ENCODE data around the gene ACTRT3.

Gene ACTRT3

DNA sequence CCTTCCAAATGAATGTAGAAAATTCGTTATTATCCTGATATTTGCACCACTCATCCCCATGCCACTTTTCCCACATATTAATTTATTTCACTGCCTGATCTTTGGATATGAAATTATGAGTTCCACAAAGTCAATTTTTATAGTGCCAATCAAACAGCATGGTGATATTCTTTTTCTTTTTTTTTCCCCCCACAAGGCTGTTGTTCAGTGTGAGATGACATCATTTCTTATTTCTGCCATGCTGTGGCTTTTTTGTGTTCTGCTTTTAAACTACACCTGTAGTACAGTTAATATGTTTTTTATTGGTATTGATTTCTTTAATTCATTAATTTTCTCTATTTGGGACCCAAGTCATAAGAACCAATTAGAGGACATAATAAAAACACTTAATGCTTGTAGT lies 18.4 kb upstream of the ACTRT3 start:
- H3K27me3 Mint-ChIP-seq (ENCODE audit: low read depth): no peaks in the 10 kb centered on the region
- no peaks in the 10 kb centered on the region for H3K9me3 Mint-ChIP-seq
- no peak overlapping the region for H3K27ac Mint-ChIP-seq

GRCh38 chr3:169787120-169787519 lies 17.8 kb upstream of the ACTRT3 start:
- Mint-ChIP-seq H3K9me3 (no peaks in the 10 kb centered on the region), H3K27me3 (ENCODE audit: low read depth) (no peaks in the 10 kb centered on the region), H3K4me1 (ENCODE audit: low read depth) (peaks cover 17% of the 10 kb centered on the region), H3K4me3 (no peak overlapping the region), H3K27ac (no peak overlapping the region), H3K36me3 (ENCODE audit: low read depth) (peaks cover 43% of the 10 kb centered on the region)
- no peak for DNase-seq (ENCODE audit: low spot score)

More for the DNA sequence above, 18.4 kb upstream of the ACTRT3 start:
- no peak for DNase-seq (ENCODE audit: low spot score)
- Mint-ChIP-seq H3K4me1 (ENCODE audit: low read depth) (peaks cover 15% of the 10 kb centered on the region), H3K4me3 (no peak overlapping the region), H3K36me3 (ENCODE audit: low read depth) (peaks cover 43% of the 10 kb centered on the region)

DNA sequence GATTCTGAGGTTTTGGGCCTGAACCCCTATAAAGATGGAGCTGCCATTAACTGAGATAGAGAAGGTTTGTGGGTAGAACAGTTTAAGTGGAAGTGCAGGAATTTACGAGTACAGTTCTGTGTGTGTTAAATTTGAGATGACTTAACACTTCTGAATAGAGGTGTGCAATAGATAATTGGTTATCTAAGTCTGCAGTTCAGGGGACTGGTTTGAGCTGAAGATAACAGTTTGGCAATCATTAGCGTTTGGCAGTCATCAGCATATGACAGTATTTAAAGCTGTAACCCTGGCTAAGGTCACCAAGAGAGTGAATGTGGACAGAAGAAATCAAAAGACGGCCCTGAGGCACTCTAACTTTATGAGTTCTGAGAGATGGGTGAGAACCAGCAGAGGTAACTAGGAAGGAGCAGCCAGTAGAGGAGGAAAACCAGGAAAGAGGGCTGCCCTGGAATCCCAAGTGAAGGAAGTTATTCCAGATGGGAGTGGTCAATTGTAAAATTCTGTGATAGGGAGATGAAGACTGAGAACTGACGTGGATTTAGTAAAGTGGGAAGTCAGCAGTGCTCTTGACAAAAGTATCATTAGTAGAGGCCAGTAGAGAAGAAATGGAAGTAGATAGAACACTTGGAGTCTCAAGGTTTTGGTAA lies 12.0 kb upstream of the ACTRT3 start:
- Mint-ChIP-seq H3K27ac (peak overlapping the region; percentile 67), H3K4me3 (peak overlapping the region; percentile 75), H3K36me3 (ENCODE audit: low read depth) (peaks cover 55% of the 10 kb centered on the region), H3K4me1 (ENCODE audit: low read depth) (peaks cover 39% of the 10 kb centered on the region), H3K27me3 (ENCODE audit: low read depth) (no peaks in the 10 kb centered on the region), H3K9me3 (no peaks in the 10 kb centered on the region)
- DNase-seq (ENCODE audit: low spot score): no peak

DNA sequence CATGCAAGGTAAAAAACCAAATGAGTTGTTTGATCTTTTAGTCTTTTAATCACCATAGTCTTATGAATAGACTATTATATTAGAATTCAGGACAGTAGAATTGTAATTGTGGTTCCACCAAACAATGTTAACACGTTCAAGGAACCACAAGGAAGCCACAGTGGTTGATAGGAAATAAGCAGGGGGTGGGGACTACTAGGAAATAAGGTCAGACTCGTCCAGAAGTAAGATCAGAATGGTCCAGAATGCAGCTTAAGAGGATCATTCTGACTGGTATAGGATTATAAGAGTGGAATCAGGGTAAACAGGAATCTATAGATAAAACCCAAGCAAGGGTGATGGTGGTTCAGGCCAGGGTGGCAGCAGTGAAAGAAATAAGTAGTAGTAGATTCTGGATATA lies 11.4 kb upstream of the ACTRT3 start:
- Mint-ChIP-seq H3K36me3 (ENCODE audit: low read depth) (peaks cover 54% of the 10 kb centered on the region), H3K9me3 (no peaks in the 10 kb centered on the region), H3K27ac (peak overlapping the region; percentile 67), H3K4me3 (peak overlapping the region; percentile 75), H3K4me1 (ENCODE audit: low read depth) (peaks cover 43% of the 10 kb centered on the region), H3K27me3 (ENCODE audit: low read depth) (no peaks in the 10 kb centered on the region)
- no peak for DNase-seq (ENCODE audit: low spot score)

DNA sequence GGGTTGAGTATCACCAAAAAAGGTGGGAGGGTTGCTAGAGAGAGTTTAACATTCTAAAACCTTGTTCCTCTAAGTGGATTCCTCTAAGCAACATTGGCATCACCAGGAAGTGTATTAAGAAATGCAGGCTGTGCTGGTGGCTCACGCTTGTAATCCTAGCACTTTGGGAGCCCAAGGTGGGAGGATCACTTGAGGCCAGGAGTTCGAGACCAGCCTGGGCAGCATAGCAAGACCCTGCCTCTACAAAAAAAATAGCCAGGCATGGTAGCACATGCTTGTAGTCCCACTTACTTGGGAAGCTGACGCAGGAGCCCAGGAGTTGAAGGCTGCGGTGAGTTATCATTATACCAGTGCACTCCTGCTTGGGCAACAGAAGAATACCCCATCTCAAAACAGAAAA lies 8.5 kb upstream of the ACTRT3 start:
- H3K36me3 Mint-ChIP-seq (ENCODE audit: low read depth): peaks cover 67% of the 10 kb centered on the region
- peaks cover 56% of the 10 kb centered on the region for H3K4me1 Mint-ChIP-seq (ENCODE audit: low read depth)

DNA sequence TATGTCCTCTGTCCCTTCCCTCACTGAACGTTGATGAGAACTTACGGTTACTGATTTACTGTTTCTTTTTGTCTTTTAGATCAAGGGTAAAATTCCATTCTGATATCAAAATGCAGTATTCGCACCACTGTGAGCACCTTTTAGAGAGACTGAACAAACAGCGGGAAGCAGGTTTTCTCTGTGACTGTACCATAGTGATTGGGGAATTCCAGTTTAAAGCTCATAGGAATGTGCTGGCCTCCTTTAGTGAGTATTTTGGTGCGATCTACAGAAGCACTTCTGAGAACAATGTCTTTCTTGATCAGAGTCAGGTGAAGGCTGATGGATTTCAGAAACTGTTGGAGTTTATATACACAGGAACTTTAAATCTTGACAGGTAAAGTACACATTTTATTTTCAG lies 4.8 kb upstream of the ACTRT3 start:
- peak overlapping the region; percentile 100 for H3K27ac Mint-ChIP-seq
- H3K4me1 Mint-ChIP-seq (ENCODE audit: low read depth): peaks cover 43% of the 10 kb centered on the region
- peaks cover 42% of the 10 kb centered on the region for H3K36me3 Mint-ChIP-seq (ENCODE audit: low read depth)
- DNase-seq (ENCODE audit: low spot score): no peak
- H3K9me3 Mint-ChIP-seq: no peaks in the 10 kb centered on the region
- peak overlapping the region; percentile 96 for H3K4me3 Mint-ChIP-seq
- H3K27me3 Mint-ChIP-seq (ENCODE audit: low read depth): no peaks in the 10 kb centered on the region

More for the DNA sequence above, 8.5 kb upstream of the ACTRT3 start:
- H3K27me3 Mint-ChIP-seq (ENCODE audit: low read depth): no peaks in the 10 kb centered on the region
- H3K27ac Mint-ChIP-seq: no peak overlapping the region
- no peaks in the 10 kb centered on the region for H3K9me3 Mint-ChIP-seq
- H3K4me3 Mint-ChIP-seq: no peak overlapping the region
- DNase-seq (ENCODE audit: low spot score): no peak

DNA sequence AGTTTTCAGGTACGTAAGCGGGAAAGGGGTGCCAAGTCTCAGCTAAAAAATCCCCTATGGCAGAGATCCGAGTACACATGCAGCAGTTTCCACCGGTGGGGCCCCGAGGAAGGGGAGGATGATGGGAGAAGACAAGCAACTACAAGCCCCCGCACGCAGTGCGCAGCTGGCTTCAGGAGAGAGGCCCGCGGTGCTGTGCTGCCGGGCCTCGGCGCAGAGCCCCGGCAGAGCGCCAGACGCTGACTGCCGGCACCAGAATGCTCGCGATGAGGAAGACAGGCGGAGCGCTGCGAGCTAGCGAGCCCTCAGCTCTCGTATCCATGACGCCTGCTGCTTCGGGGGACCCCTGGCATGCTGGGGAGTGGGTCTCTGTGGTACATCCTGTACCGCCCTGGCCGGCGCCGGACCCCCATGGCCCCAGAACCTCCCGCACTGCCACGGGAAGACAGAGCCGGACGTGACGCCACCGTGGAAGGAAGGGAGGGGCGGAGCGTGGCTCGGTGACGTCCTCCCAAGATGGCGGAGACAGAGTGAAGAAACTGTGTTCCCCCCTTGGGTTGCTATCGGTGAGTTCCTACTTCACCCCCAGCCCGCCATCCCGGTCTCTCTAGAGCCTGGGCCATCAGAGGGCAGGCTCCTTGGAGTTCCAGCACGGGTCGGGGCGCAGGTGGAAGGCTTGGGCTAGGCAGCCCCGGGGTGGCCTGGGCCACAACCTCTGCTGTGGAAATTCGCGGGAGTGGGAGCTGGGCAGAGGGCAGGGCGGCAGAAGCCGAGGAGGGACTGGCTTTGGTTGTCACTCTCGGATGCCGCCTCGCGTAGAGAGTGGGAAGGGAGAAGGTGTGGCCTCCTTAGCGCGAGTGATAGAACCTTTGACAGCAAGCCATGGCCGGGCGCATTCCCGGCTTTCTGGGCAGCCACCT lies 3.8 kb upstream of the ACTRT3 start, which contains the start of gene MYNN:
Gene MYNN (plus strand): TSS at position 500 of the 920 bp plus-strand sequence. CDS start 900 bp downstream, outside the sequence.
- peak within 1 kb of the TSS; percentile 100 for H3K27ac Mint-ChIP-seq
- H3K27me3 Mint-ChIP-seq (ENCODE audit: low read depth): no peaks in the 10 kb centered on the region
- peak; percentile 92 for DNase-seq (ENCODE audit: low spot score)
- peak within 1 kb of the TSS; percentile 96 for H3K4me3 Mint-ChIP-seq
- peaks cover 38% of the 10 kb centered on the region for H3K4me1 Mint-ChIP-seq (ENCODE audit: low read depth)
- H3K9me3 Mint-ChIP-seq: no peaks in the 10 kb centered on the region
- H3K36me3 Mint-ChIP-seq (ENCODE audit: low read depth): peaks cover 36% of the 10 kb centered on the region

DNA sequence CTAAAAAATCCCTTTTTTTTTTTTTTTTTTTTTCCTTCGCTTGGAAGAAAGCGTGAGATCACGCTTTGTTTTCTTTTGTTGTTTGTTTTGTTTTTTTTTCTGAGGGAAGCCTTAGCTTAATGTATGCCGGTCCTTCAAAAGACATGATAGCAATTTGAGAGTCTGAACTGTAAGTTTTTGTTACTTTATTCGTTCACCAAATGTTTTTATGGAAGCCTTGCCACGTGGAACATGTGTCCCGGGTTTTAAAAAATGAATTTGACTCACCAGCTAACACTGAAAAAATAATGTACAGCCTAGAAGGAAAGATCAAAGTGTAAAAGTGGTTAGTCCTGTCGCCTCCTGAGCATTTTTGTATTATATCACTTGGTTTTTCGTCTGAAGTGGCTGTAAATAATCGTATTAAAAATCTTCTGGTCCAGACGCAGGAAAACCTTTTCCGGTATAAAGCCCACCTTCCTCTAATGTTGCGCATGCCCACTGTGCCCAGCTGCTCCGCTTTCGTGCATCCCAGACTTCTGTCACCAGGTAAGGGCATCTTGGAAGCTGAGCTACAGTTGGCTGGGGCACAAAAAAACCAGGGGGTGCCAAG lies 3.0 kb upstream of the ACTRT3 start:
- peak overlapping the region; percentile 96 for H3K4me3 Mint-ChIP-seq
- H3K4me1 Mint-ChIP-seq (ENCODE audit: low read depth): peaks cover 35% of the 10 kb centered on the region
- H3K36me3 Mint-ChIP-seq (ENCODE audit: low read depth): peaks cover 30% of the 10 kb centered on the region
- DNase-seq (ENCODE audit: low spot score): no peak
- peak overlapping the region; percentile 100 for H3K27ac Mint-ChIP-seq
- H3K27me3 Mint-ChIP-seq (ENCODE audit: low read depth): no peaks in the 10 kb centered on the region
- no peaks in the 10 kb centered on the region for H3K9me3 Mint-ChIP-seq

DNA sequence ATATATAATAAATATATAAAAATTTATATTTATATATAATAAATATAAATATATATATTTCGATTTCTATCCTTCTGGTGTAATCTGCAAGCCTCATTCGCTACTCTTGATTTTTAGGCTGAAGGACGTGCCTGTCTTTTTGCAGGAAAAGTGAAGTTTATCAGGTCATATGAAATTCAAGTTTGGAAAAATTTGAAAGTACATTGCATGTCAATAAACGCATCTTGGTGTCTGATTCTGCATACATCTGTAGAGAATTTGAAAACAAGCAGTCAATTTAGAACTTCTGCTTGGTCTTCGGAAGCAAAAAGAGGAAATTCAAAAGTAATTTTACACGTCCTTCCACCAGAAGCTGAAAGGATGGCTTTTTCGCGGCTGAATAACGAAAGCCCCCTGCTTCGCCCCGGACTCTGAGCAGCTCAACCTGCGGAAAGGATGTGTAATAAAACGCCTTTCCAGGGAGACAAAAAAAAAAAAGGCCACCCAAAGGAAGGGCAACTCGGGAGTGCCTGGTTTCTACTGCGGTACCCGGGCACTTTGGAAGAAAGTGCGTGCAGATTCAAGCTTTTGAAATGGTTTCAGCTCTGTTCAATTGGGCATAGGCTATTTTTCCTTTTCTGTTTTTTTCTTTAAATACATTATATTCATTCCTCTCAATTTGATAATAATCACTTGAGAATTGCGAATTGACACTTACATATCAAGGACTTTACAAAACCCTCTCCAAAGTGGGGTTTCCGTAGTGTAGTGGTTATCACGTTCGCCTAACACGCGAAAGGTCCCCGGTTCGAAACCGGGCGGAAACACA lies 2.3 kb upstream of the ACTRT3 start:
- H3K27ac Mint-ChIP-seq: peak overlapping the region; percentile 100
- peak overlapping the region; percentile 96 for H3K4me3 Mint-ChIP-seq
- H3K36me3 Mint-ChIP-seq (ENCODE audit: low read depth): peaks cover 24% of the 10 kb centered on the region

DNA sequence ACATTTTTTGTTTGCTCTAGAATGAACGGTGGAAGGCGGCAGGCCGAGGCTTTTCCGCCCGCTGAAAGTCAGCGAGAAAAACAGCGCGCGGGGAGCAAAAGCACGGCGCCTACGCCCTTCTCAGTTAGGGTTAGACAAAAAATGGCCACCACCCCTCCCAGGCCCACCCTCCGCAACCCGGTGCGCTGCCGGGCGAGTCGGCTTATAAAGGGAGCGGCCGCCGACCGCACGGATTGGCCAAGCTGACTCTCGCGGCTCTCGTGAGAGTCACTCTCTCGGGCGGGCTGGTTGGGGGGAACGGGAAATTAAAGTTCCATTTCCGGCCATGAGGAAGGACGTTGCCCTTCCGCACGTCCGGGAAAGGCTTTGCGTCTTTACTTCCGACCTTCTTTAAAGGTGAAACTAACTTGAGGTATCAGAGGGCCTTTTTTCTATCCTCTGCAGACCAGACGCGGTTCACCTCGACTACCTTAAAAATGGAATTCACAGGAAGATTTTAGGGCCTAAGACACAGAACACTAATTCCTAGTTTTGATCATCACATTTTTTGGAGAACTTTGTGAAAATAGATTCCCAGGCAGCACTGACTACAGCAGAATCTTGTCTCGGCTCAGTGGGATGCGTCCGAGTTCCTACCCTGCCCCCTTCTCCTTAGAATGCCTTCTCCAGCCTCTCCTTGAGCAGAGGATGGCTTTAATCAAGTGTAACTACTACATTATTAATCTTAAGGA lies 4.3 kb downstream of the ACTRT3 start, which contains the start of gene TERC:
Gene TERC (minus strand): TSS at position 179 of the 731 bp plus-strand sequence.
- H3K36me3 Mint-ChIP-seq (ENCODE audit: low read depth): peaks cover 7% of the 10 kb centered on the region
- DNase-seq (ENCODE audit: low spot score): peak; percentile 87
- no peaks in the 10 kb centered on the region for H3K9me3 Mint-ChIP-seq
- H3K27me3 Mint-ChIP-seq (ENCODE audit: low read depth): no peaks in the 10 kb centered on the region
- peak within 1 kb of the TSS; percentile 93 for H3K4me3 Mint-ChIP-seq
- peak within 1 kb of the TSS; percentile 96 for H3K27ac Mint-ChIP-seq
- peaks cover 23% of the 10 kb centered on the region for H3K4me1 Mint-ChIP-seq (ENCODE audit: low read depth)

More for the DNA sequence above, 2.3 kb upstream of the ACTRT3 start:
- Mint-ChIP-seq H3K27me3 (ENCODE audit: low read depth) (no peaks in the 10 kb centered on the region), H3K9me3 (no peaks in the 10 kb centered on the region), H3K4me1 (ENCODE audit: low read depth) (peaks cover 32% of the 10 kb centered on the region)
- DNase-seq (ENCODE audit: low spot score): peak; percentile 64

GRCh38 chr3:169764312-169764881 lies 5.0 kb downstream of the ACTRT3 start:
- Mint-ChIP-seq H3K4me1 (ENCODE audit: low read depth) (peaks cover 25% of the 10 kb centered on the region), H3K4me3 (peak overlapping the region; percentile 93), H3K9me3 (no peaks in the 10 kb centered on the region), H3K27me3 (ENCODE audit: low read depth) (no peaks in the 10 kb centered on the region), H3K27ac (peak overlapping the region; percentile 96), H3K36me3 (ENCODE audit: low read depth) (peaks cover 7% of the 10 kb centered on the region)
- DNase-seq (ENCODE audit: low spot score): peak; percentile 64

GRCh38 chr3:169760479-169760878 lies 8.9 kb downstream of the ACTRT3 start:
- Mint-ChIP-seq H3K9me3 (no peaks in the 10 kb centered on the region), H3K4me1 (ENCODE audit: low read depth) (peaks cover 30% of the 10 kb centered on the region), H3K4me3 (no peak overlapping the region), H3K36me3 (ENCODE audit: low read depth) (peaks cover 6% of the 10 kb centered on the region), H3K27ac (no peak overlapping the region), H3K27me3 (ENCODE audit: low read depth) (peaks cover 1% of the 10 kb centered on the region)
- DNase-seq (ENCODE audit: low spot score): no peak
